SK-N-MC (cell line): ENCODE data around the gene TBC1D7.
"Not testable (repeated sequence)": the region's sequence is repeated elsewhere in the genome, so short reads cannot be mapped to it uniquely, and the experiment has no call there.

Experiments
- DNase-seq: peaks from one replicate; pipeline ENCODE4 v3.0.0-alpha.2; 2011; ENCODE audit warnings: low read depth, low spot score
- H3K27ac ChIP-seq: fragments of 200-600 bp; sonication (generic); 2 replicates; pipeline ENCODE4 v1.5.1; 2016; ENCODE audit warnings: mixed run types
- H3K36me3 ChIP-seq: fragments of 200-600 bp; sonication (generic); 2 replicates; pipeline ENCODE4 v1.6.1; 2017; ENCODE audit warnings: antibody characterized with exemption, low read length, mixed read lengths; ENCODE audit not compliant: insufficient read depth
- H3K4me3 ChIP-seq: fragments of 200-600 bp; sonication (generic); 2 replicates; pipeline ENCODE4 v1.5.1; 2016
- H3K9ac ChIP-seq: fragments of 200-600 bp; sonication (generic); 2 replicates; pipeline ENCODE4 v1.8.0; 2017; ENCODE audit warnings: mixed run types, mixed read lengths; ENCODE audit not compliant: insufficient read length
- H3K9me3 ChIP-seq: fragments of 200-600 bp; sonication (generic); 2 replicates; pipeline ENCODE4 v1.6.1; 2017; ENCODE audit warnings: low read depth, mild to moderate bottlenecking, antibody characterized with exemption, low read length, moderate library complexity, mixed read lengths
- EZH2 ChIP-seq: fragments of 200-600 bp; sonication (generic); IDR thresholded peaks from one replicate; pipeline ENCODE4 v1.6.1; 2017; ENCODE audit warnings: antibody characterized with exemption
- FOXP2 ChIP-seq: optimal IDR thresholded peaks from 2 replicates; pipeline ENCODE3; 2011; ENCODE audit warnings: mild to moderate bottlenecking, moderate library complexity; ENCODE audit not compliant: insufficient read depth; ENCODE audit errors: extremely low read length, control extremely low read depth
- POLR2AphosphoS5 ChIP-seq: IDR thresholded peaks from 2 replicates; pipeline ENCODE4 v1.6.1; 2012; ENCODE audit warnings: mild to moderate bottlenecking, low read depth, low read length, borderline replicate concordance

TBC1D7 gene

GRCh38 chr6:13339863-13340630, 11.7 kb upstream of the TBC1D7 start:
- DNase-seq, result no peak
- Histone ChIP-seq H3K9me3 (no peaks in the 10 kb centered on the region), H3K9ac (no peak overlapping the region), H3K27ac (no peak overlapping the region), H3K36me3 (no peaks in the 10 kb centered on the region), H3K4me3 (no peak overlapping the region)
- TF ChIP-seq POLR2AphosphoS5, result no peak
- TF ChIP-seq FOXP2, result no peak
- no peak for TF ChIP-seq EZH2

GRCh38 chr6:13338038-13338437, 9.7 kb upstream of the TBC1D7 start:
- TF ChIP-seq POLR2AphosphoS5 (no peak), EZH2 (no peak), FOXP2 (no peak)
- no peaks in the 10 kb centered on the region for H3K36me3 ChIP-seq
- no peak overlapping the region for H3K9ac ChIP-seq
- no peak overlapping the region for H3K4me3 ChIP-seq
- DNase-seq, result no peak
- H3K27ac ChIP-seq, result peak overlapping the region; percentile 3; the same call in 1 of the 2 replicates
- H3K9me3 ChIP-seq, result no peaks in the 10 kb centered on the region

GRCh38 chr6:13336553-13336952, 8.2 kb upstream of the TBC1D7 start:
- no peak overlapping the region for H3K4me3 ChIP-seq
- TF ChIP-seq POLR2AphosphoS5 (no peak), FOXP2 (peak; percentile 44), EZH2 (no peak)
- peak; percentile 84 for DNase-seq

GRCh38 chr6:13334953-13335352, 6.6 kb upstream of the TBC1D7 start:
- DNase-seq, result no peak
- no peak overlapping the region for H3K4me3 ChIP-seq
- no peaks in the 10 kb centered on the region for H3K36me3 ChIP-seq
- no peak overlapping the region for H3K27ac ChIP-seq
- TF ChIP-seq EZH2 (no peak), FOXP2 (no peak)
- no peaks in the 10 kb centered on the region for H3K9me3 ChIP-seq
- H3K9ac ChIP-seq, result no peak overlapping the region

More at GRCh38 chr6:13336553-13336952, 8.2 kb upstream of the TBC1D7 start:
- Histone ChIP-seq H3K27ac (no peak overlapping the region), H3K9ac (no peak overlapping the region), H3K36me3 (no peaks in the 10 kb centered on the region), H3K9me3 (no peaks in the 10 kb centered on the region)

- H3K9me3 ChIP-seq, result no peaks in the 10 kb centered on the region
- no peaks in the 10 kb centered on the region for H3K36me3 ChIP-seq
- H3K27ac ChIP-seq, result no peak overlapping the region
- H3K9ac ChIP-seq, result no peak overlapping the region
- no peak overlapping the region for H3K4me3 ChIP-seq
- TF ChIP-seq EZH2, result no peak
- no peak for DNase-seq
Measured at GRCh38 chr6:13332349-13332706, 4.0 kb upstream of the TBC1D7 start.

GRCh38 chr6:13331516-13332348, 3.4 kb upstream of the TBC1D7 start:
- TF ChIP-seq EZH2, result no peak
- TF ChIP-seq FOXP2, result no peak
- TF ChIP-seq POLR2AphosphoS5, result no peak
- no peak for DNase-seq
- Histone ChIP-seq H3K9me3 (no peaks in the 10 kb centered on the region), H3K4me3 (no peak overlapping the region), H3K36me3 (no peaks in the 10 kb centered on the region), H3K27ac (no peak overlapping the region), H3K9ac (no peak overlapping the region)

GRCh38 chr6:13328875-13329183, 492 bp upstream of the TBC1D7 start:
- no peak for DNase-seq
- H3K9ac ChIP-seq, result peak overlapping the region; percentile 90
- no peaks in the 10 kb centered on the region for H3K9me3 ChIP-seq
- H3K27ac ChIP-seq, result no peak overlapping the region
- peaks cover 16% of the 10 kb centered on the region for H3K36me3 ChIP-seq
- TF ChIP-seq EZH2 (no peak), POLR2AphosphoS5 (no peak), FOXP2 (no peak)
- H3K4me3 ChIP-seq, result peak overlapping the region; percentile 91

GRCh38 chr6:13327691-13328075, 654 bp downstream of the TBC1D7 start:
- peak overlapping the region; percentile 91 for H3K4me3 ChIP-seq
- no peaks in the 10 kb centered on the region for H3K9me3 ChIP-seq
- H3K27ac ChIP-seq, result peak overlapping the region; percentile 34; the same call in 1 of the 2 replicates
- TF ChIP-seq FOXP2 (no peak), EZH2 (no peak), POLR2AphosphoS5 (no peak)
- no peak for DNase-seq
- H3K36me3 ChIP-seq, result peaks cover 22% of the 10 kb centered on the region
- H3K9ac ChIP-seq, result peak overlapping the region; percentile 90

- not testable (repeated sequence) for H3K9me3 ChIP-seq, H3K4me3 ChIP-seq, H3K9ac ChIP-seq, DNase-seq, H3K27ac ChIP-seq
- H3K36me3 ChIP-seq, result peaks cover 37% of the 10 kb centered on the region
Measured at GRCh38 chr6:13326031-13326586, 2.2 kb downstream of the TBC1D7 start.
